Spleen (tissue), 11 donors: ENCODE data around the gene NUFIP1. TPM values are rescaled to one million over a fixed set of nuclear protein-coding genes. Genes with fewer than 3 reads are reported as not detected.

Experiments
- DNase-seq: peaks from one replicate; pipeline ENCODE4 v3.0.0-alpha.2; 2020
- H3K27ac ChIP-seq, 8 donors: fragments of 200-600 bp; sonication (generic) in 7 of 8; 1 replicate in 4 of 8; 2 replicates in 4 of 8; pipeline versions ENCODE4 v1.5.0 to v1.8.0; 2016 to 2021; ENCODE audit warnings: inconsistent platforms in 4 of 8, mild to moderate bottlenecking in 4 of 8, moderate library complexity in 1 of 8
- H3K27me3 ChIP-seq, 7 donors: fragments of 200-600 bp; sonication (generic) in 6 of 7; replicated peaks in 1 of 7; 1 replicate in 4 of 7; 2 replicates in 3 of 7; pipeline versions ENCODE4 v1.5.0 to v1.8.0; 2016 to 2021; ENCODE audit warnings: inconsistent platforms in 3 of 7, mild to moderate bottlenecking in 1 of 7
- H3K36me3 ChIP-seq, 6 donors: fragments of 200-600 bp; sonication (generic) in 5 of 6; 1 replicate in 4 of 6; 2 replicates in 2 of 6; pipeline versions ENCODE4 v1.5.0 to v1.8.0; 2016 to 2021; ENCODE audit warnings: inconsistent platforms in 2 of 6
- H3K4me1 ChIP-seq, 6 donors: fragments of 200-600 bp; sonication (generic) in 5 of 6; 1 replicate in 3 of 6; 2 replicates in 3 of 6; pipeline versions ENCODE4 v1.5.0 to v1.8.0; 2016 to 2021; ENCODE audit warnings: inconsistent platforms in 3 of 6
- H3K4me3 ChIP-seq, 8 donors: fragments of 200-600 bp; sonication (generic) in 7 of 8; 1 replicate in 4 of 8; 2 replicates in 4 of 8; pipeline versions ENCODE4 v1.5.0 to v1.8.0; 2016 to 2021; ENCODE audit warnings: inconsistent platforms in 4 of 8, mild to moderate bottlenecking in 4 of 8, moderate library complexity in 2 of 8
- H3K9me3 ChIP-seq, 8 donors: fragments of 200-600 bp; sonication (generic) in 7 of 8; 1 replicate in 4 of 8; 2 replicates in 4 of 8; pipeline versions ENCODE4 v1.5.0 to v1.8.0; 2016 to 2021; ENCODE audit warnings: inconsistent platforms in 4 of 8
- CTCF ChIP-seq, 11 experiments: fragments of 200-600 bp in 7 of 11; fragments of 450-650 bp in 4 of 11; sonication (generic) in 4 of 11; IDR thresholded peaks in 8 of 11; conservative IDR thresholded peaks in 3 of 11; 1 replicate in 7 of 11; 2 replicates in 4 of 11; pipeline versions ENCODE4 v1.4.0 to v1.8.0; 2016 to 2021; ENCODE audit warnings: antibody characterized with exemption in 11 of 11, inconsistent platforms in 4 of 11, mild to moderate bottlenecking in 1 of 11
- POLR2A ChIP-seq, 3 donors: fragments of 450-650 bp; IDR thresholded peaks; one replicate each; pipeline ENCODE4 v1.5.1; 2017; ENCODE audit warnings: antibody characterized with exemption in 3 of 3, mild to moderate bottlenecking in 1 of 3
- POLR2AphosphoS5 ChIP-seq, 3 donors: sonication (generic); formaldehyde crosslinking; IDR thresholded peaks; one replicate each; pipeline ENCODE4 v1.5.1; 2017; ENCODE audit warnings: antibody characterized with exemption in 3 of 3
- WGBS, 5 donors: extraction: QIAGEN DNeasy Blood & Tissue Kit in 3 of 5; methylation state at CpG; one replicate each; pipeline versions ENCODE4 v1.1.5 to v1.1.7; 2013 to 2018; 5-methylcytosine and 5-hydroxymethylcytosine counted together
- intact Hi-C: fragments of 100-400 bp; cut with DNase I; formaldehyde crosslinking; loops from one replicate; pipeline ENCODE4 v1.15.0; 2023; ENCODE audit warnings: low total_unique reads
- polyA plus RNA-seq, 3 donors: library from polyadenylated mRNA; stranded (reverse); fragments of 200-250 nt; gene quantifications; one replicate each; pipeline ENCODE4 v1.2.1, GENCODE V29; 2013
- total RNA-seq, 7 donors: library from RNA; depleted of rRNA in 3 of 7; stranded (reverse); fragments of >200 nt in 3 of 7; fragmentation: NEBNext Ultra II Directional in 4 of 7; extraction: Animal tissue kit (Norgen Biotek cat#: 25700) in 4 of 7; gene quantifications; one replicate each; pipeline versions ENCODE4 v1.1.0 to v1.2.1, GENCODE V29; 2016 to 2021
- donor health status: healthy with polysubstance abuse.
- donor health status: DM: no; HTN: no; CAD: no; lungs with moderate emphysema.
- donor health status: DM: no; HTN: no; CAD: no.
- donor health status: Bipolar disorder and iron deficiency.
- donor health status: healthy.
- donor health status: DM: no; HTN: no; CAD: no.
- donor health status: DM: yes; HTN: yes; CAD: no.

Gene NUFIP1
- total and polyA plus RNA-seq, 10 donors, result 2.1 to 4.9 (median 3.3) TPM

GRCh38 chr13:44921931-44922758 lies 67.1 kb downstream of the NUFIP1 start:
- intact Hi-C loops, result no loop called here
- peaks cover 12 to 43% (median 21%) of the 10 kb centered on the region in 6 donors for H3K4me1 ChIP-seq
- no peak overlapping the region for H3K4me3 ChIP-seq
- DNase-seq, result no peak
- peak overlapping the region in 7 of 8 donors; percentile 23 to 96 (median 63) for H3K27ac ChIP-seq
- H3K36me3 ChIP-seq, result no peaks in the 10 kb centered on the region
- no peaks in the 10 kb centered on the region for H3K9me3 ChIP-seq
- 47 to 63% (median 61%) methylated on average over 2 of the region's 2 CpGs for WGBS, 5 donors
- TF ChIP-seq CTCF (IDR thresholded peaks at IDR 0.05 in 8 of 11, conservative IDR thresholded peaks at IDR 0.05 in 3 of 11) (no peak), POLR2AphosphoS5 (IDR thresholded peaks at IDR 0.05) (peak in 1 of 3 donors; percentile 20)
- H3K27me3 ChIP-seq, result peaks cover 0 to 5% (median 0%) of the 10 kb centered on the region in 7 donors

DNA sequence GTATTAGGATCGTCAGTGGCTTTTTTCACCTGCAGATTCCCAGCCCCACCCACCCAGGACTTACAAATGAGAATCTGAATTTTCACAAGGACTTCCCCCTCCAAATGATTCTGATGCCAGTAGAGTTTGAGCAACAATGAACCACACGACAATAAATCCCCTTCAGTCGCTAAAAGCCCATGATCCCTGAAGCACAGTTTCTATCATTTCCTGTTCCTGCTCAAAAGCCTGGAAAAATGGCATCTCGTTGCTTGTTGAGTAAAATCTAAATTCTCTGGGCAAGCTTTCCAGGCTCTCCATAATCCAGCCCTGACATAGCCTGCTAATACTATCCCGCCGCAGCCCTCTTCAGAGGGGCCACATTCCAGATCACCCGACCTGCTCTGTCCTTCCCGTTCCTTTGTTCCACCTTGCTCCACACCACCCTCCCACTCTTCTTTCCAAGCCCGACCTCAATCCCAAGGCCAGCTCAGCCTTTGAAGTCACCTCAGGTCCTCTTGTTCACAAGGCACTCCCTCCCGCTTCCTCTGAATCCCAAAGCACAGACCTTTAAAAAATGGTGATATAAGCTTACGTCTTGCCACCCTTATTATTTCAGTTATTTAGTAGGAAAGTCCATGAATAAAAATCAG lies 67.9 kb downstream of the NUFIP1 start:
- Histone ChIP-seq H3K4me1 (peaks cover 13 to 48% (median 26%) of the 10 kb centered on the region in 6 donors), H3K27ac (peak overlapping the region in 6 of 8 donors; percentile 54 to 96 (median 64)), H3K9me3 (no peaks in the 10 kb centered on the region), H3K27me3 (peaks cover 0 to 5% (median 0%) of the 10 kb centered on the region in 7 donors), H3K4me3 (no peak overlapping the region), H3K36me3 (no peaks in the 10 kb centered on the region)
- intact Hi-C loops, result no loop called here
- 73 to 81% (median 76%) methylated on average over 11 of the region's 11 CpGs for WGBS, 5 donors
- no peak for DNase-seq
- TF ChIP-seq POLR2AphosphoS5 (IDR thresholded peaks at IDR 0.05), result no peak
- no peak for TF ChIP-seq CTCF (IDR thresholded peaks at IDR 0.05 in 8 of 11, conservative IDR thresholded peaks at IDR 0.05 in 3 of 11)
- TF ChIP-seq POLR2A (IDR thresholded peaks at IDR 0.05), result no peak

GRCh38 chr13:44920013-44920412 lies 69.3 kb downstream of the NUFIP1 start:
- H3K4me1 ChIP-seq, result peaks cover 13 to 38% (median 26%) of the 10 kb centered on the region in 6 donors
- peak overlapping the region in 4 of 8 donors; percentile 87 to 96 (median 94) for H3K27ac ChIP-seq
- TF ChIP-seq POLR2A (IDR thresholded peaks at IDR 0.05) (no peak), POLR2AphosphoS5 (IDR thresholded peaks at IDR 0.05) (no peak), CTCF (IDR thresholded peaks at IDR 0.05 in 8 of 11, conservative IDR thresholded peaks at IDR 0.05 in 3 of 11) (no peak)
- H3K9me3 ChIP-seq, result no peaks in the 10 kb centered on the region
- whole genome bisulfite sequencing, 5 donors, result 95 to 98% (median 96%) methylated on average over 3 of the region's 3 CpGs
- intact Hi-C loops, result no loop called here
- H3K27me3 ChIP-seq, result no peaks in the 10 kb centered on the region
- H3K4me3 ChIP-seq, result no peak overlapping the region
- no peaks in the 10 kb centered on the region for H3K36me3 ChIP-seq
- no peak for DNase-seq
